Subcutaneous adipose tissue (tissue), 4 donors: ENCODE measurements around the gene TMEM263. TPM values are rescaled to one million over a fixed set of nuclear protein-coding genes. Genes with fewer than 3 reads are reported as not detected.

Experiments used
- CTCF ChIP-seq: fragments of 450-650 bp; IDR thresholded peaks from one replicate; pipeline ENCODE4 v1.5.1; 2016; ENCODE audit warnings: low read depth, mild to moderate bottlenecking, control low read depth, antibody characterized with exemption, moderate library complexity
- total RNA-seq, 4 donors: library from RNA; depleted of rRNA; stranded (reverse); fragments of >200 nt; gene quantifications; one replicate each; pipeline ENCODE4 v1.1.0, GENCODE V29; 2016

The TMEM263 gene
- total RNA-seq, 4 donors from 2014 or later: 22.2 to 59.8 (median 26.0) TPM

- TF ChIP-seq CTCF: no peak
Observed at GRCh38 chr12:106987846-106988245, 32.1 kb downstream of the TMEM263 start.

GRCh38 chr12:106994579-106995220, 39.0 kb downstream of the TMEM263 start:
- no peak for TF ChIP-seq CTCF

- TF ChIP-seq CTCF: no peak
Observed at GRCh38 chr12:106997916-106998315, 42.2 kb downstream of the TMEM263 start.

GRCh38 chr12:106999446-106999845, 43.7 kb downstream of the TMEM263 start:
- TF ChIP-seq CTCF: no peak

- TF ChIP-seq CTCF: no peak
Observed at GRCh38 chr12:107007411-107007810, 51.7 kb downstream of the TMEM263 start.

GRCh38 chr12:107011519-107011918, 55.8 kb downstream of the TMEM263 start:
- TF ChIP-seq CTCF: no peak

GRCh38 chr12:107012736-107013425, 57.2 kb downstream of the TMEM263 start:
- TF ChIP-seq CTCF: no peak
